GM18519 (cell line): ENCODE results near the gene NCOA1.
"Not testable (repeated sequence)": the region's sequence is repeated elsewhere in the genome, so short reads cannot be mapped to it uniquely, and the experiment has no call there.

Experiments
- ATAC-seq: cut with Tn5 transposase; IDR thresholded peaks from one replicate; pipeline ENCODE4 v1.9.1; 2021; ENCODE audit warnings: mild to moderate bottlenecking, moderate library complexity; ENCODE audit not compliant: unreplicated experiment, low FRiP score

NCOA1 gene

GRCh38 chr2:24531610-24532009, 40.6 kb downstream of the NCOA1 start:
- not testable (repeated sequence) for ATAC-seq

- not testable (repeated sequence) for ATAC-seq
Measured at GRCh38 chr2:24532057-24532456, 41.0 kb downstream of the NCOA1 start.

GRCh38 chr2:24533574-24533973, 42.5 kb downstream of the NCOA1 start:
- ATAC-seq = not testable (repeated sequence)

- ATAC-seq = no peak
Measured at GRCh38 chr2:24538720-24539119, 47.7 kb downstream of the NCOA1 start.

GRCh38 chr2:24539258-24539657, 48.2 kb downstream of the NCOA1 start:
- ATAC-seq = no peak

GRCh38 chr2:24540011-24540477, 49.0 kb downstream of the NCOA1 start:
- no peak for ATAC-seq

- ATAC-seq = no peak
Measured at GRCh38 chr2:24541621-24542020, 50.6 kb downstream of the NCOA1 start.

GRCh38 chr2:24542269-24542872, 51.3 kb downstream of the NCOA1 start:
- no peak for ATAC-seq

- no peak for ATAC-seq
Measured at GRCh38 chr2:24543252-24543651, 52.2 kb downstream of the NCOA1 start.

- no peak for ATAC-seq
Measured at GRCh38 chr2:24544456-24545115, 53.5 kb downstream of the NCOA1 start.

GRCh38 chr2:24546669-24547068, 55.6 kb downstream of the NCOA1 start:
- ATAC-seq = no peak

- ATAC-seq = no peak
Measured at GRCh38 chr2:24548058-24548457, 57.0 kb downstream of the NCOA1 start.

GRCh38 chr2:24550301-24550700, 59.2 kb downstream of the NCOA1 start:
- not testable (repeated sequence) for ATAC-seq

GRCh38 chr2:24551016-24551415, 60.0 kb downstream of the NCOA1 start:
- no peak for ATAC-seq

- ATAC-seq = no peak
Measured at GRCh38 chr2:24552836-24553235, 61.8 kb downstream of the NCOA1 start.

- no peak for ATAC-seq
Measured at GRCh38 chr2:24558781-24559472, 67.9 kb downstream of the NCOA1 start.

- no peak for ATAC-seq
Measured at GRCh38 chr2:24559473-24560113, 68.5 kb downstream of the NCOA1 start.

- no peak for ATAC-seq
Measured at GRCh38 chr2:24565537-24565936, 74.5 kb downstream of the NCOA1 start.

GRCh38 chr2:24566209-24566608, 75.2 kb downstream of the NCOA1 start:
- no peak for ATAC-seq

GRCh38 chr2:24566630-24567029, 75.6 kb downstream of the NCOA1 start:
- ATAC-seq = no peak

- no peak for ATAC-seq
Measured at GRCh38 chr2:24568551-24568950, 77.5 kb downstream of the NCOA1 start.
